ENCODE measurements around the gene CNOT2.

DNA sequence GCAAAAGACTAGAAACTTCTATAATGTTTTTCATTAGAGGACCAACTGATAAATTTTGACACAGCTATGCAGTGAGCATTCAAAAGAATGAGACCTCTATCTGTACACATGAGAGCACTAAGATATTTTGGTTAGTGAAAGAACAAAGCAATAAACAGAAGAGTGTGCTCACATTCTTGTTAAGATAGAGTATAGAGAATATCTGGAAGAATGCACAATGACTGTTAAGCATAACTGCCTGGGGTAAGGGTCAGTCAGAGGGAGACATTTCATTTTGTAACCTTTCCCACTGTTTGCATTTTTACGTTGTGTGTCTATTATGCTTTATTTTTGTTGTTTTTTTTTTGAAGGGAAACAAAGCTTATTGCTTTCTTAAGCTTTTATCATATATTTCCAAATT is 143.5 kb downstream of the CNOT2 start:
- TF ChIP-seq, protein P1, sequence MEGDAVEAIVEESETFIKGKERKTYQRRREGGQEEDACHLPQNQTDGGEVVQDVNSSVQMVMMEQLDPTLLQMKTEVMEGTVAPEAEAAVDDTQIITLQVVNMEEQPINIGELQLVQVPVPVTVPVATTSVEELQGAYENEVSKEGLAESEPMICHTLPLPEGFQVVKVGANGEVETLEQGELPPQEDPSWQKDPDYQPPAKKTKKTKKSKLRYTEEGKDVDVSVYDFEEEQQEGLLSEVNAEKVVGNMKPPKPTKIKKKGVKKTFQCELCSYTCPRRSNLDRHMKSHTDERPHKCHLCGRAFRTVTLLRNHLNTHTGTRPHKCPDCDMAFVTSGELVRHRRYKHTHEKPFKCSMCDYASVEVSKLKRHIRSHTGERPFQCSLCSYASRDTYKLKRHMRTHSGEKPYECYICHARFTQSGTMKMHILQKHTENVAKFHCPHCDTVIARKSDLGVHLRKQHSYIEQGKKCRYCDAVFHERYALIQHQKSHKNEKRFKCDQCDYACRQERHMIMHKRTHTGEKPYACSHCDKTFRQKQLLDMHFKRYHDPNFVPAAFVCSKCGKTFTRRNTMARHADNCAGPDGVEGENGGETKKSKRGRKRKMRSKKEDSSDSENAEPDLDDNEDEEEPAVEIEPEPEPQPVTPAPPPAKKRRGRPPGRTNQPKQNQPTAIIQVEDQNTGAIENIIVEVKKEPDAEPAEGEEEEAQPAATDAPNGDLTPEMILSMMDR (optimal IDR thresholded peaks at IDR 0.05 in 1 of 3, IDR thresholded peaks at IDR 0.05 in 1 of 3, conservative IDR thresholded peaks at IDR 0.05 in 1 of 3; ENCODE audit: extremely low read depth in 1 of 3, insufficient read depth in 2 of 3, low read length in 3 of 3), result no peak
- TF ChIP-seq EZH2 (IDR thresholded peaks at IDR 0.05; ENCODE audit: low read length), result no peak
